Measurements from ENCODE around the gene ZNF688. TPM values are rescaled to one million over a fixed set of nuclear protein-coding genes. Genes with fewer than 3 reads are reported as not detected.
"Not testable (repeated sequence)": the region's sequence is repeated elsewhere in the genome, so short reads cannot be mapped to it uniquely, and the experiment has no call there.

ZNF688 gene
- total and polyA plus RNA-seq, 9 donors: 10.3 to 31.2 (median 15.4) TPM

GRCh38 chr16:30601966-30602365 is 30.5 kb upstream of the ZNF688 start:
- DNase-seq: no peak
- TF ChIP-seq, protein P1, sequence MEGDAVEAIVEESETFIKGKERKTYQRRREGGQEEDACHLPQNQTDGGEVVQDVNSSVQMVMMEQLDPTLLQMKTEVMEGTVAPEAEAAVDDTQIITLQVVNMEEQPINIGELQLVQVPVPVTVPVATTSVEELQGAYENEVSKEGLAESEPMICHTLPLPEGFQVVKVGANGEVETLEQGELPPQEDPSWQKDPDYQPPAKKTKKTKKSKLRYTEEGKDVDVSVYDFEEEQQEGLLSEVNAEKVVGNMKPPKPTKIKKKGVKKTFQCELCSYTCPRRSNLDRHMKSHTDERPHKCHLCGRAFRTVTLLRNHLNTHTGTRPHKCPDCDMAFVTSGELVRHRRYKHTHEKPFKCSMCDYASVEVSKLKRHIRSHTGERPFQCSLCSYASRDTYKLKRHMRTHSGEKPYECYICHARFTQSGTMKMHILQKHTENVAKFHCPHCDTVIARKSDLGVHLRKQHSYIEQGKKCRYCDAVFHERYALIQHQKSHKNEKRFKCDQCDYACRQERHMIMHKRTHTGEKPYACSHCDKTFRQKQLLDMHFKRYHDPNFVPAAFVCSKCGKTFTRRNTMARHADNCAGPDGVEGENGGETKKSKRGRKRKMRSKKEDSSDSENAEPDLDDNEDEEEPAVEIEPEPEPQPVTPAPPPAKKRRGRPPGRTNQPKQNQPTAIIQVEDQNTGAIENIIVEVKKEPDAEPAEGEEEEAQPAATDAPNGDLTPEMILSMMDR (IDR thresholded peaks at IDR 0.05): no peak
- TF ChIP-seq EP300 (IDR thresholded peaks at IDR 0.05) (no peak), POLR2A (IDR thresholded peaks at IDR 0.05) (no peak)
- no peak overlapping the region for H3K27ac ChIP-seq
- H3K36me3 ChIP-seq: no peaks in the 10 kb centered on the region
- no peaks in the 10 kb centered on the region for H3K4me1 ChIP-seq (ENCODE audit: insufficient read depth)
- 66 to 79% (median 69%) methylated on average over 4 of the region's 4 CpGs for WGBS, 3 donors
- intact Hi-C loops (cut with DNase I): no loop called here
- H3K4me3 ChIP-seq: no peak overlapping the region
- no peaks in the 10 kb centered on the region for H3K9me3 ChIP-seq
- H3K27me3 ChIP-seq: no peaks in the 10 kb centered on the region

GRCh38 chr16:30600929-30601328 is 29.4 kb upstream of the ZNF688 start:
- Histone ChIP-seq H3K9me3 (no peaks in the 10 kb centered on the region), H3K4me3 (no peak overlapping the region), H3K36me3 (no peaks in the 10 kb centered on the region), H3K27ac (no peak overlapping the region), H3K4me1 (ENCODE audit: insufficient read depth) (no peaks in the 10 kb centered on the region), H3K27me3 (no peaks in the 10 kb centered on the region)
- TF ChIP-seq POLR2A (IDR thresholded peaks at IDR 0.05) (no peak), EP300 (IDR thresholded peaks at IDR 0.05) (no peak)
- TF ChIP-seq, protein P1 (IDR thresholded peaks at IDR 0.05): no peak
- DNase-seq: no peak
- 93 to 96% (median 95%) methylated on average over 2 of the region's 2 CpGs for WGBS, 3 donors
- intact Hi-C loops (cut with DNase I): no loop called here

GRCh38 chr16:30600215-30600614 is 28.7 kb upstream of the ZNF688 start:
- Histone ChIP-seq H3K36me3 (no peaks in the 10 kb centered on the region), H3K4me3 (no peak overlapping the region), H3K27ac (no peak overlapping the region), H3K27me3 (no peaks in the 10 kb centered on the region), H3K9me3 (no peaks in the 10 kb centered on the region), H3K4me1 (ENCODE audit: insufficient read depth) (no peaks in the 10 kb centered on the region)
- intact Hi-C loops (cut with DNase I): no loop called here
- DNase-seq: no peak
- TF ChIP-seq EP300 (IDR thresholded peaks at IDR 0.05): no peak
- TF ChIP-seq POLR2A (IDR thresholded peaks at IDR 0.05): no peak
- TF ChIP-seq, protein P1 (IDR thresholded peaks at IDR 0.05): no peak
- 93 to 96% (median 94%) methylated on average over 3 of the region's 3 CpGs for WGBS, 3 donors

- Histone ChIP-seq H3K36me3 (no peaks in the 10 kb centered on the region), H3K4me3 (no peak overlapping the region), H3K9me3 (no peaks in the 10 kb centered on the region), H3K4me1 (ENCODE audit: insufficient read depth) (no peaks in the 10 kb centered on the region), H3K27ac (no peak overlapping the region), H3K27me3 (no peaks in the 10 kb centered on the region)
- TF ChIP-seq, protein P1 (IDR thresholded peaks at IDR 0.05): no peak
- TF ChIP-seq POLR2A (IDR thresholded peaks at IDR 0.05) (no peak), EP300 (IDR thresholded peaks at IDR 0.05) (no peak)
- intact Hi-C loops (cut with DNase I): no loop called here
- WGBS, 3 donors: 95 to 98% (median 95%) methylated on average over 4 of the region's 4 CpGs
- no peak for DNase-seq
Observed at GRCh38 chr16:30592871-30593270, 21.4 kb upstream of the ZNF688 start.

DNA sequence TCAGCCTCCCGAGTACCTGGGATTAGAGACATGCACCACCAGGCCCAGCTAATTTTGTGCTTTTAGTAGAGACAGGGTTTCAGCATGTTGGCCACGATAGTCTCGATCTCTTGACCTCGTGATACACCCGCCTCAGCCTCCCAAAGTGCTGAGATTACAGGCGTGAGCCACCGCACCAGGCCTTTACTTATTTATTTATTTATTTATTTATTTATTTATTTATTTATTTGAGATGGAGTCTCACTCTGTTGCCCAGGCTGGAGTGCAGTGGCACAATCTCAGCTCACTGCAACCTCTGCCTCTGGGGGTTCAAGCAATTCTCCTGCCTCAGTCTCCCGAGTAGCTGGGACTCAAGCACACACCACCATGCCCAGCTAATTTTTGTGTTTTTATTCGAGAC is 19.4 kb upstream of the ZNF688 start:
- H3K36me3 ChIP-seq; H3K27me3 ChIP-seq; DNase-seq; H3K9me3 ChIP-seq; H3K27ac ChIP-seq; H3K4me1 ChIP-seq (ENCODE audit: insufficient read depth); intact Hi-C loops (cut with DNase I); H3K4me3 ChIP-seq: not testable (repeated sequence)
- 92 to 97% (median 94%) methylated on average over 9 of the region's 9 CpGs for WGBS, 3 donors

- not testable (repeated sequence) for DNase-seq
- 93 to 98% (median 95%) methylated on average over 2 of the region's 2 CpGs for WGBS, 3 donors
Observed at GRCh38 chr16:30589582-30589981, 18.1 kb upstream of the ZNF688 start.

More at GRCh38 chr16:30589582-30589981, 18.1 kb upstream of the ZNF688 start:
- not testable (repeated sequence) for H3K4me1 ChIP-seq (ENCODE audit: insufficient read depth); H3K27me3 ChIP-seq; H3K4me3 ChIP-seq; H3K36me3 ChIP-seq; H3K9me3 ChIP-seq; H3K27ac ChIP-seq
- intact Hi-C loops (cut with DNase I): loop anchor here in 3 of 4 donors (5.0 to 10.0 kb wide), 3 partner anchors 43 to 65 kb away; partner anchors contain the start of genes FBRS (in 1 of the 3) and PRR14 (in 1 of the 3)
